ENCODE results near the gene TCHP. TPM values are rescaled to one million over a fixed set of nuclear protein-coding genes. Genes with fewer than 3 reads are reported as not detected.

TCHP gene, protein sequence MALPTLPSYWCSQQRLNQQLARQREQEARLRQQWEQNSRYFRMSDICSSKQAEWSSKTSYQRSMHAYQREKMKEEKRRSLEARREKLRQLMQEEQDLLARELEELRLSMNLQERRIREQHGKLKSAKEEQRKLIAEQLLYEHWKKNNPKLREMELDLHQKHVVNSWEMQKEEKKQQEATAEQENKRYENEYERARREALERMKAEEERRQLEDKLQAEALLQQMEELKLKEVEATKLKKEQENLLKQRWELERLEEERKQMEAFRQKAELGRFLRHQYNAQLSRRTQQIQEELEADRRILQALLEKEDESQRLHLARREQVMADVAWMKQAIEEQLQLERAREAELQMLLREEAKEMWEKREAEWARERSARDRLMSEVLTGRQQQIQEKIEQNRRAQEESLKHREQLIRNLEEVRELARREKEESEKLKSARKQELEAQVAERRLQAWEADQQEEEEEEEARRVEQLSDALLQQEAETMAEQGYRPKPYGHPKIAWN
- total RNA-seq, result 5.9 and 8.9 TPM in 2 replicates

DNA sequence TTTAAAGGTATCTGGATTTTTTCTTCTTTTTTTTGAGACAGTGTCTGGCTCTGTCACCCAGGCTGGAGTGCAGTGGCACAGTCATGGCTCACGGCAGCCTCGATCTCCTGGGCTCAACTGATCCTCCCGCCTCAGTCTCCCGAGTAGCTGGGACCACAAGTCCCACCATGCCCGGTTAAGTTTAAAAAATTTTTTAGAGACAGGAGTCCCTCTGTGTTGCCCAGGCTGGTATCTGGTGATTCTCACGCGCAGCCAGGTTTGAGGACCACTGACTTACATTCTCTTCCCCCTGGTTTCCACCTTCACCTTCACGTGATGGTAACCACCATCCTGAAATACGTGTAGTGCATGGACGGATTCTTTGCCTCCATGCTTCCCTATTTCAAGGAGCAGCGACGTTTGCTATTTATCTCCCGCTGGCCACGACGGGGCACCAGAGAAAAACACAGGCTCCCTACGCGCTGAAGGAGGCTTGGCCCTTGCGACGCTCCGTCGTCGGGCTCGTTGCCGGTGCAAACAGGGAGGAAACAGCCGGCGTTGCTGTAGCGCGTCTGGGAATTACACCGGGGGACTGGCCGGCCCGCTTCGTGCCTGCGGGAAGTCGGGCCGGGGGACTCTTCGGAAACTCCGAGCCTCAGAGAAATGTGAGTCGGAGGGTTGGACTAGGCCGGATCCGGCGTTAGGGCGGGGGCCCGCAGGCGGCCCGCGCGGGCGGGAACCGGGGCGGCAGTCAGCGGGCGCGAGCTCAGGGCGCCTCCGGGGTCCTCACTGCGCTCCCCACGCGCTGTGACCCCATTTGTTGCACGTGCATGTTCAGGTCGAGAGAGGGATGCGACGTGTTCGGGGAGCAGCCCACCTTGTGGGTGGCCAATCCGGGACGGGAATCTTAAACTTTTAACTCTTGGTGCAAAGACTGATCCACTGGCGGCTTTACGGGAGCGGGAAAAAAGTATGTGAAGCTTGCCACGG lies at the start of gene TCHP:
Gene TCHP (plus strand): TSS at position 492 of the 969 bp plus-strand sequence. CDS start 2,753 bp downstream, outside the sequence.

GRCh38 chr12:109880043-109880931 lies 19.8 kb upstream of the TCHP start, which contains the start of gene GLTP:
Gene GLTP, minus strand, starts transcription at chr12:109880541. Its CDS starts 167 bp downstream, at chr12:109880374.

Other genes with a start within 250 kb of the TCHP start
- gene FAM222A, start 186.4 kb upstream of the TCHP start, total RNA-seq, result under 0.01 and 0.23 TPM in 2 replicates
- gene TRPV4, start 66.9 kb upstream of the TCHP start, total RNA-seq, result 1.3 and 1.4 TPM in 2 replicates
- gene GLTP, start 19.7 kb upstream of the TCHP start, total RNA-seq, result 52.2 and 58.5 TPM in 2 replicates
- gene GIT2, start 96.1 kb downstream of the TCHP start, total RNA-seq, result 49.2 and 56.4 TPM in 2 replicates
- gene ANKRD13A, start 99.2 kb downstream of the TCHP start, total RNA-seq, result 62.1 and 64.2 TPM in 2 replicates
- 24.8 and 33.5 TPM in 2 replicates for gene C12orf76, start 148.2 kb downstream of the TCHP start, total RNA-seq
- 13.7 and 15.2 TPM in 2 replicates for gene IFT81, start 224.1 kb downstream of the TCHP start, total RNA-seq